ENCODE data around the gene PSKH1. TPM values are rescaled to one million over a fixed set of nuclear protein-coding genes. Genes with fewer than 3 reads are reported as not detected.

PSKH1 gene
- total RNA-seq, 3 donors from 2014 or later = 10.4 to 14.6 (median 10.9) TPM

- Mint-ChIP-seq H3K27me3 (ENCODE audit: low read depth) (no peaks in the 10 kb centered on the region), H3K36me3 (ENCODE audit: insufficient read depth) (peaks cover 14% of the 10 kb centered on the region), H3K4me3 (no peak overlapping the region), H3K9me3 (no peaks in the 10 kb centered on the region), H3K4me1 (ENCODE audit: low read depth) (peaks cover 32% of the 10 kb centered on the region)
- ATAC-seq (no peak), DNase-seq (no peak)
Measured at GRCh38 chr16:67919622-67920221, 26.7 kb downstream of the PSKH1 start.

- no peak for DNase-seq
- Mint-ChIP-seq H3K4me3 (no peak overlapping the region), H3K9me3 (no peaks in the 10 kb centered on the region), H3K4me1 (ENCODE audit: low read depth) (peaks cover 25% of the 10 kb centered on the region), H3K27me3 (ENCODE audit: low read depth) (no peaks in the 10 kb centered on the region), H3K36me3 (ENCODE audit: insufficient read depth) (peaks cover 7% of the 10 kb centered on the region)
- ATAC-seq = no peak
Measured at GRCh38 chr16:67922221-67922620, 29.2 kb downstream of the PSKH1 start.

GRCh38 chr16:67922740-67923139, 29.7 kb downstream of the PSKH1 start:
- Mint-ChIP-seq H3K36me3 (ENCODE audit: insufficient read depth) (peaks cover 7% of the 10 kb centered on the region), H3K27me3 (ENCODE audit: low read depth) (no peaks in the 10 kb centered on the region), H3K4me3 (no peak overlapping the region), H3K9me3 (no peaks in the 10 kb centered on the region), H3K4me1 (ENCODE audit: low read depth) (peaks cover 20% of the 10 kb centered on the region)
- DNase-seq (no peak), ATAC-seq (no peak)

- peaks cover 4% of the 10 kb centered on the region for H3K36me3 Mint-ChIP-seq (ENCODE audit: insufficient read depth)
- no peaks in the 10 kb centered on the region for H3K27me3 Mint-ChIP-seq (ENCODE audit: low read depth)
- H3K9me3 Mint-ChIP-seq = no peaks in the 10 kb centered on the region
- H3K4me1 Mint-ChIP-seq (ENCODE audit: low read depth) = peaks cover 14% of the 10 kb centered on the region
- no peak for DNase-seq
- no peak overlapping the region for H3K4me3 Mint-ChIP-seq
- no peak for ATAC-seq
Measured at GRCh38 chr16:67923414-67924116, 30.5 kb downstream of the PSKH1 start.

GRCh38 chr16:67924140-67924906, 31.3 kb downstream of the PSKH1 start:
- Mint-ChIP-seq H3K27me3 (ENCODE audit: low read depth) (no peaks in the 10 kb centered on the region), H3K9me3 (no peaks in the 10 kb centered on the region), H3K4me1 (ENCODE audit: low read depth) (peaks cover 14% of the 10 kb centered on the region), H3K4me3 (no peak overlapping the region), H3K36me3 (ENCODE audit: insufficient read depth) (peaks cover 4% of the 10 kb centered on the region)
- DNase-seq = no peak
- no peak for ATAC-seq

GRCh38 chr16:67926181-67926750, 33.2 kb downstream of the PSKH1 start:
- Mint-ChIP-seq H3K4me1 (ENCODE audit: low read depth) (peaks cover 14% of the 10 kb centered on the region), H3K4me3 (no peak overlapping the region)

GRCh38 chr16:67927131-67927941, 34.3 kb downstream of the PSKH1 start:
- Mint-ChIP-seq H3K4me3 (no peak overlapping the region), H3K4me1 (ENCODE audit: low read depth) (peaks cover 7% of the 10 kb centered on the region), H3K27me3 (ENCODE audit: low read depth) (no peaks in the 10 kb centered on the region), H3K36me3 (ENCODE audit: insufficient read depth) (peaks cover 2% of the 10 kb centered on the region), H3K9me3 (no peaks in the 10 kb centered on the region)
- ATAC-seq (no peak), DNase-seq (no peak)

More at GRCh38 chr16:67926181-67926750, 33.2 kb downstream of the PSKH1 start:
- H3K27me3 Mint-ChIP-seq (ENCODE audit: low read depth) = no peaks in the 10 kb centered on the region
- DNase-seq (no peak), ATAC-seq (no peak)
- peaks cover 4% of the 10 kb centered on the region for H3K36me3 Mint-ChIP-seq (ENCODE audit: insufficient read depth)
- no peaks in the 10 kb centered on the region for H3K9me3 Mint-ChIP-seq

GRCh38 chr16:67928147-67928546, 35.1 kb downstream of the PSKH1 start:
- no peak for ATAC-seq
- Mint-ChIP-seq H3K9me3 (no peaks in the 10 kb centered on the region), H3K4me1 (ENCODE audit: low read depth) (peaks cover 6% of the 10 kb centered on the region), H3K36me3 (ENCODE audit: insufficient read depth) (no peaks in the 10 kb centered on the region), H3K4me3 (no peak overlapping the region), H3K27me3 (ENCODE audit: low read depth) (no peaks in the 10 kb centered on the region)
- no peak for DNase-seq

GRCh38 chr16:67928561-67929364, 35.7 kb downstream of the PSKH1 start:
- Mint-ChIP-seq H3K27me3 (ENCODE audit: low read depth) (no peaks in the 10 kb centered on the region), H3K4me1 (ENCODE audit: low read depth) (peaks cover 5% of the 10 kb centered on the region)

GRCh38 chr16:67930191-67930590, 37.1 kb downstream of the PSKH1 start:
- Mint-ChIP-seq H3K9me3 (no peaks in the 10 kb centered on the region), H3K36me3 (ENCODE audit: insufficient read depth) (peaks cover 9% of the 10 kb centered on the region), H3K4me3 (no peak overlapping the region), H3K27me3 (ENCODE audit: low read depth) (no peaks in the 10 kb centered on the region), H3K4me1 (ENCODE audit: low read depth) (peaks cover 14% of the 10 kb centered on the region)
- no peak for DNase-seq
- ATAC-seq = no peak

More at GRCh38 chr16:67928561-67929364, 35.7 kb downstream of the PSKH1 start:
- ATAC-seq (peak; percentile 84 to 88), DNase-seq (peak; percentile 74)
- no peaks in the 10 kb centered on the region for H3K9me3 Mint-ChIP-seq
- peaks cover 3% of the 10 kb centered on the region for H3K36me3 Mint-ChIP-seq (ENCODE audit: insufficient read depth)
- H3K4me3 Mint-ChIP-seq = no peak overlapping the region

- no peaks in the 10 kb centered on the region for H3K27me3 Mint-ChIP-seq (ENCODE audit: low read depth)
- DNase-seq = no peak
- no peak for ATAC-seq
- H3K4me3 Mint-ChIP-seq = no peak overlapping the region
- H3K9me3 Mint-ChIP-seq = no peaks in the 10 kb centered on the region
- peaks cover 15% of the 10 kb centered on the region for H3K36me3 Mint-ChIP-seq (ENCODE audit: insufficient read depth)
- H3K4me1 Mint-ChIP-seq (ENCODE audit: low read depth) = peaks cover 16% of the 10 kb centered on the region
Measured at GRCh38 chr16:67930678-67931211, 37.7 kb downstream of the PSKH1 start.

GRCh38 chr16:67931712-67932461, 38.8 kb downstream of the PSKH1 start, which contains the start of gene CTRL:
TSS of gene CTRL (minus strand) at chr16:67931862. CDS start at chr16:67931852, 10 bp downstream.
- Mint-ChIP-seq H3K4me3 (no peak within 1 kb of the TSS), H3K9me3 (no peaks in the 10 kb centered on the region), H3K4me1 (ENCODE audit: low read depth) (peaks cover 16% of the 10 kb centered on the region), H3K36me3 (ENCODE audit: insufficient read depth) (peaks cover 17% of the 10 kb centered on the region), H3K27me3 (ENCODE audit: low read depth) (no peaks in the 10 kb centered on the region)
- DNase-seq = no peak
- ATAC-seq = no peak

All from activated T-cell treated with anti-CD3 and anti-CD28 coated beads, Interleukin-2, amount 50 U/mL, for 4 hours (primary cell).